ENCODE results near the gene SMIM38. TPM values are rescaled to one million over a fixed set of nuclear protein-coding genes. Genes with fewer than 3 reads are reported as not detected.
A peak's percentile ranks its signal among the peaks of the same experiment; 100 is the strongest.

SMIM38 gene
- total and polyA plus RNA-seq, 2 experiments from 2014 or later, result 0.38 TPM; not detected in 1

DNA sequence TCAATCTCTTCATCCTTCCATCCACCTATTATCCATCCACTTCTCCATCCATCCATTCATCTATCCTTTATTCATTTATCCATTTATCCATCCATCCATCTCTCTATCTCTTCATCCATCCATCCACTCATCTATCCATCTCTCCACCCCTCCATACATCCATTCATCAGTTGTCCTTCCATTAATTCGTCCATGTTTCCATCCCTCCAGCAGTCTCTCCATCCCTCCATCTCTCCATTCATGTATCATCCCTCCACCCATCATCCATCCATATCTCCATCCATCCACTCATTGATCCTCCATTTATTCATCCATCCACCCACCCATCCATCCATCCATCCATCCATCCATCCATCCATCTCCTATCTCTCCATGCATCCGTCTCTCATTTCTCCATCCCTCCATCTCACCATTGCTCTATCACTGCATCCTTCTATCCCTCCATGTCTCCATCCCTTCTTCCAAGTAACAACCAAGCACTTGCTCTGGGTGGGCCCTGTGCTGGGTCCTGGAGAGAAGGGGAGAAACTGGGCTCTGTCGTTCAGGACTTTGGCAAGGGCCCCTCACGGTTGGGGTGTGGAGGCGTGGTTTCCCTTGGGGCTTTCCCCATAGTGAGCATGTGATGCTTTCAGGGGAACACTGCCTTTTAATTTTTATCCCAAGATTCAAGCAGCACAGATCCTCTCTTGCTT is 43.3 kb downstream of the SMIM38 start:
- H3K36me3 ChIP-seq (ENCODE audit: insufficient read depth), result no peaks in the 10 kb centered on the region
- TF ChIP-seq CREB1 (CRISPR knock-in tag; IDR thresholded peaks at IDR 0.05; ENCODE audit: low read depth), result no peak
- no peak for TF ChIP-seq EZH2 (IDR thresholded peaks at IDR 0.05; ENCODE audit: low read depth, unreplicated experiment)
- ATAC-seq (no peak), DNase-seq (ENCODE audit: low spot score) (no peak)
- no peaks in the 10 kb centered on the region for H3K79me2 ChIP-seq (replicated peaks; ENCODE audit: insufficient read depth)
- Mint-ChIP-seq H3K4me3 (no peak overlapping the region), H3K27me3 (ENCODE audit: insufficient read depth, low read depth, poor library complexity) (peaks cover 10% of the 10 kb centered on the region), H3K9me3 (peaks cover 10% of the 10 kb centered on the region), H3K27ac (no peak overlapping the region), H3K36me3 (ENCODE audit: low read depth) (peaks cover 3% of the 10 kb centered on the region; the same call in 2 of the 3 replicates), H3K4me1 (peaks cover 3% of the 10 kb centered on the region)
- H2AFZ ChIP-seq, result peak overlapping the region; percentile 90; the same call in 1 of the 2 replicates
- no peaks in the 10 kb centered on the region for H3K27me3 ChIP-seq (ENCODE audit: insufficient read depth)
- no peaks in the 10 kb centered on the region for H4K20me1 ChIP-seq (replicated peaks; ENCODE audit: insufficient read depth)
- H3F3A ChIP-seq (replicated peaks; ENCODE audit: low read depth), result no peaks in the 10 kb centered on the region
- no peak overlapping the region for H3K27ac ChIP-seq (ENCODE audit: low read depth)
- H3K9me2 ChIP-seq (ENCODE audit: insufficient read depth), result peaks cover 5% of the 10 kb centered on the region; the same call in 1 of the 2 replicates
- H3K4me2 ChIP-seq, result no peak overlapping the region
- H3K4me3 ChIP-seq, result no peak overlapping the region
- no peaks in the 10 kb centered on the region for H3K4me1 ChIP-seq (ENCODE audit: insufficient read depth)

- H3K4me1 Mint-ChIP-seq, result peaks cover 3% of the 10 kb centered on the region
- peaks cover 10% of the 10 kb centered on the region for H3K27me3 Mint-ChIP-seq (ENCODE audit: insufficient read depth, low read depth, poor library complexity)
- no peak overlapping the region for H3K4me2 ChIP-seq
- no peaks in the 10 kb centered on the region for H3K36me3 ChIP-seq (ENCODE audit: insufficient read depth)
- H3K27ac Mint-ChIP-seq, result no peak overlapping the region
- peaks cover under 1% of the 10 kb centered on the region; the same call in 2 of the 3 replicates for H3K36me3 Mint-ChIP-seq (ENCODE audit: low read depth)
- peaks cover 4% of the 10 kb centered on the region; the same call in 2 of the 3 replicates for H3K9me3 Mint-ChIP-seq
- ATAC-seq, result no peak
- H3K4me3 Mint-ChIP-seq, result no peak overlapping the region
- H3K27ac ChIP-seq (ENCODE audit: low read depth), result no peak overlapping the region
- no peaks in the 10 kb centered on the region for H3F3A ChIP-seq (replicated peaks; ENCODE audit: low read depth)
- H3K4me1 ChIP-seq (ENCODE audit: insufficient read depth), result no peaks in the 10 kb centered on the region
- no peaks in the 10 kb centered on the region for H4K20me1 ChIP-seq (replicated peaks; ENCODE audit: insufficient read depth)
- no peak for DNase-seq (ENCODE audit: low spot score)
- no peaks in the 10 kb centered on the region for H3K79me2 ChIP-seq (replicated peaks; ENCODE audit: insufficient read depth)
- no peaks in the 10 kb centered on the region for H3K27me3 ChIP-seq (ENCODE audit: insufficient read depth)
- no peak overlapping the region for H3K4me3 ChIP-seq
- peaks cover 5% of the 10 kb centered on the region; the same call in 1 of the 2 replicates for H3K9me2 ChIP-seq (ENCODE audit: insufficient read depth)
- H2AFZ ChIP-seq, result peak overlapping the region; percentile 90; the same call in 1 of the 2 replicates
- TF ChIP-seq ZNF114 (CRISPR knock-in tag; IDR thresholded peaks at IDR 0.05) (no peak), EZH2 (IDR thresholded peaks at IDR 0.05; ENCODE audit: low read depth, unreplicated experiment) (no peak), NANOG (IDR thresholded peaks at IDR 0.05; ENCODE audit: borderline replicate concordance) (no peak), CTCF (conservative IDR thresholded peaks at IDR 0.05; ENCODE audit: low read depth in 2 of 2) (no peak), EZH2phosphoT487 (IDR thresholded peaks at IDR 0.05; ENCODE audit: unreplicated experiment) (no peak), ZNF331 (CRISPR knock-in tag; IDR thresholded peaks at IDR 0.05; ENCODE audit: low read depth) (no peak), CREB1 (CRISPR knock-in tag; IDR thresholded peaks at IDR 0.05; ENCODE audit: low read depth) (no peak), POLR2AphosphoS5 (IDR thresholded peaks at IDR 0.05; ENCODE audit: low read depth) (no peak), STAT1 (IDR thresholded peaks at IDR 0.05; ENCODE audit: unreplicated experiment) (no peak)
- TF ChIP-seq, protein P1, sequence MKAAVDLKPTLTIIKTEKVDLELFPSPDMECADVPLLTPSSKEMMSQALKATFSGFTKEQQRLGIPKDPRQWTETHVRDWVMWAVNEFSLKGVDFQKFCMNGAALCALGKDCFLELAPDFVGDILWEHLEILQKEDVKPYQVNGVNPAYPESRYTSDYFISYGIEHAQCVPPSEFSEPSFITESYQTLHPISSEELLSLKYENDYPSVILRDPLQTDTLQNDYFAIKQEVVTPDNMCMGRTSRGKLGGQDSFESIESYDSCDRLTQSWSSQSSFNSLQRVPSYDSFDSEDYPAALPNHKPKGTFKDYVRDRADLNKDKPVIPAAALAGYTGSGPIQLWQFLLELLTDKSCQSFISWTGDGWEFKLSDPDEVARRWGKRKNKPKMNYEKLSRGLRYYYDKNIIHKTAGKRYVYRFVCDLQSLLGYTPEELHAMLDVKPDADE (IDR thresholded peaks at IDR 0.05), result no peak
- TF ChIP-seq, protein P2, sequence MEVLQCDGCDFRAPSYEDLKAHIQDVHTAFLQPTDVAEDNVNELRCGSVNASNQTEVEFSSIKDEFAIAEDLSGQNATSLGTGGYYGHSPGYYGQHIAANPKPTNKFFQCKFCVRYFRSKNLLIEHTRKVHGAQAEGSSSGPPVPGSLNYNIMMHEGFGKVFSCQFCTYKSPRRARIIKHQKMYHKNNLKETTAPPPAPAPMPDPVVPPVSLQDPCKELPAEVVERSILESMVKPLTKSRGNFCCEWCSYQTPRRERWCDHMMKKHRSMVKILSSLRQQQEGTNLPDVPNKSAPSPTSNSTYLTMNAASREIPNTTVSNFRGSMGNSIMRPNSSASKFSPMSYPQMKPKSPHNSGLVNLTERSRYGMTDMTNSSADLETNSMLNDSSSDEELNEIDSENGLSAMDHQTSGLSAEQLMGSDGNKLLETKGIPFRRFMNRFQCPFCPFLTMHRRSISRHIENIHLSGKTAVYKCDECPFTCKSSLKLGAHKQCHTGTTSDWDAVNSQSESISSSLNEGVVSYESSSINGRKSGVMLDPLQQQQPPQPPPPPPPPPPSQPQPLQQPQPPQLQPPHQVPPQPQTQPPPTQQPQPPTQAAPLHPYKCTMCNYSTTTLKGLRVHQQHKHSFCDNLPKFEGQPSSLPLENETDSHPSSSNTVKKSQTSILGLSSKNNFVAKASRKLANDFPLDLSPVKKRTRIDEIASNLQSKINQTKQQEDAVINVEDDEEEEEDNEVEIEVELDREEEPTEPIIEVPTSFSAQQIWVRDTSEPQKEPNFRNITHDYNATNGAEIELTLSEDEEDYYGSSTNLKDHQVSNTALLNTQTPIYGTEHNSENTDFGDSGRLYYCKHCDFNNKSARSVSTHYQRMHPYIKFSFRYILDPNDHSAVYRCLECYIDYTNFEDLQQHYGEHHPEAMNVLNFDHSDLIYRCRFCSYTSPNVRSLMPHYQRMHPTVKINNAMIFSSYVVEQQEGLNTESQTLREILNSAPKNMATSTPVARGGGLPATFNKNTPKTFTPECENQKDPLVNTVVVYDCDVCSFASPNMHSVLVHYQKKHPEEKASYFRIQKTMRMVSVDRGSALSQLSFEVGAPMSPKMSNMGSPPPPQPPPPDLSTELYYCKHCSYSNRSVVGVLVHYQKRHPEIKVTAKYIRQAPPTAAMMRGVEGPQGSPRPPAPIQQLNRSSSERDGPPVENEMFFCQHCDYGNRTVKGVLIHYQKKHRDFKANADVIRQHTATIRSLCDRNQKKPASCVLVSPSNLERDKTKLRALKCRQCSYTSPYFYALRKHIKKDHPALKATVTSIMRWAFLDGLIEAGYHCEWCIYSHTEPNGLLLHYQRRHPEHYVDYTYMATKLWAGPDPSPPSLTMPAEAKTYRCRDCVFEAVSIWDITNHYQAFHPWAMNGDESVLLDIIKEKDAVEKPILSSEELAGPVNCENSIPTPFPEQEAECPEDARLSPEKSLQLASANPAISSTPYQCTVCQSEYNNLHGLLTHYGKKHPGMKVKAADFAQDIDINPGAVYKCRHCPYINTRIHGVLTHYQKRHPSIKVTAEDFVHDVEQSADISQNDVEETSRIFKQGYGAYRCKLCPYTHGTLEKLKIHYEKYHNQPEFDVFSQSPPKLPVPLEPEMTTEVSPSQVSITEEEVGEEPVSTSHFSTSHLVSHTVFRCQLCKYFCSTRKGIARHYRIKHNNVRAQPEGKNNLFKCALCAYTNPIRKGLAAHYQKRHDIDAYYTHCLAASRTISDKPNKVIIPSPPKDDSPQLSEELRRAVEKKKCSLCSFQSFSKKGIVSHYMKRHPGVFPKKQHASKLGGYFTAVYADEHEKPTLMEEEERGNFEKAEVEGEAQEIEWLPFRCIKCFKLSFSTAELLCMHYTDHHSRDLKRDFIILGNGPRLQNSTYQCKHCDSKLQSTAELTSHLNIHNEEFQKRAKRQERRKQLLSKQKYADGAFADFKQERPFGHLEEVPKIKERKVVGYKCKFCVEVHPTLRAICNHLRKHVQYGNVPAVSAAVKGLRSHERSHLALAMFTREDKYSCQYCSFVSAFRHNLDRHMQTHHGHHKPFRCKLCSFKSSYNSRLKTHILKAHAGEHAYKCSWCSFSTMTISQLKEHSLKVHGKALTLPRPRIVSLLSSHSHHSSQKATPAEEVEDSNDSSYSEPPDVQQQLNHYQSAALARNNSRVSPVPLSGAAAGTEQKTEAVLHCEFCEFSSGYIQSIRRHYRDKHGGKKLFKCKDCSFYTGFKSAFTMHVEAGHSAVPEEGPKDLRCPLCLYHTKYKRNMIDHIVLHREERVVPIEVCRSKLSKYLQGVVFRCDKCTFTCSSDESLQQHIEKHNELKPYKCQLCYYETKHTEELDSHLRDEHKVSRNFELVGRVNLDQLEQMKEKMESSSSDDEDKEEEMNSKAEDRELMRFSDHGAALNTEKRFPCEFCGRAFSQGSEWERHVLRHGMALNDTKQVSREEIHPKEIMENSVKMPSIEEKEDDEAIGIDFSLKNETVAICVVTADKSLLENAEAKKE (CRISPR knock-in tag; IDR thresholded peaks at IDR 0.05), result no peak
These were observed 44.0 kb downstream of the SMIM38 start for GRCh38 chr11:69199583-69200315.

Measured in GM23338 (cell line).